KMS-11 (cell line): Measurements from ENCODE around the gene IGSF11.
A peak's percentile ranks its signal among the peaks of the same experiment; 100 is the strongest.

Experiments
- H2AFZ ChIP-seq: fragments of 200-600 bp; sonication (generic); 2 replicates; pipeline ENCODE4 v1.6.1; 2016; ENCODE audit warnings: antibody characterized with exemption, mixed run types, low read depth
- H3K27ac ChIP-seq: fragments of 200-600 bp; sonication (generic); 2 replicates; pipeline ENCODE4 v1.6.1; 2016; ENCODE audit warnings: mild to moderate bottlenecking, mixed run types
- H3K27me3 ChIP-seq: fragments of 200-600 bp; sonication (generic); 2 replicates; pipeline ENCODE4 v1.6.1; 2017; ENCODE audit warnings: mild to moderate bottlenecking, low read depth, mixed run types, moderate library complexity; ENCODE audit not compliant: insufficient read depth
- H3K36me3 ChIP-seq: fragments of 200-600 bp; sonication (generic); 2 replicates; pipeline ENCODE4 v1.6.1; 2017; ENCODE audit warnings: mild to moderate bottlenecking, mixed run types; ENCODE audit not compliant: insufficient read depth
- H3K4me1 ChIP-seq: fragments of 200-600 bp; sonication (generic); 2 replicates; pipeline ENCODE4 v1.6.1; 2016; ENCODE audit warnings: mild to moderate bottlenecking, low read depth, mixed run types; ENCODE audit not compliant: poor library complexity, severe bottlenecking
- H3K4me2 ChIP-seq: fragments of 200-600 bp; sonication (generic); 2 replicates; pipeline ENCODE4 v1.7.0; 2016; ENCODE audit warnings: mild to moderate bottlenecking, mixed run types
- H3K4me3 ChIP-seq: fragments of 200-600 bp; sonication (generic); IDR thresholded peaks from 2 replicates; pipeline ENCODE4 v1.6.1; 2017; ENCODE audit warnings: low read depth, low read length, mixed read lengths; ENCODE audit not compliant: insufficient read depth
- H3K79me2 ChIP-seq: fragments of 200-600 bp; sonication (generic); 2 replicates; pipeline ENCODE4 v1.6.1; 2016; ENCODE audit warnings: low read depth, mixed run types; ENCODE audit not compliant: insufficient read depth
- H3K9ac ChIP-seq: fragments of 200-600 bp; sonication (generic); 2 replicates; pipeline ENCODE4 v1.6.1; 2016; ENCODE audit warnings: mild to moderate bottlenecking, mixed run types
- H4K20me1 ChIP-seq: fragments of 200-600 bp; sonication (generic); 2 replicates; pipeline ENCODE4 v1.6.1; 2016; ENCODE audit warnings: mild to moderate bottlenecking, mixed run types; ENCODE audit not compliant: insufficient read depth
- CTCF ChIP-seq: fragments of 200-600 bp; sonication (generic); conservative IDR thresholded peaks from 2 replicates; pipeline ENCODE4 v1.6.1; 2017; ENCODE audit warnings: low read depth, mild to moderate bottlenecking, antibody characterized with exemption, low read length, moderate library complexity, mixed read lengths

Gene IGSF11

GRCh38 chr3:119042162-119042561 lies 7.5 kb upstream of the IGSF11 start:
- Histone ChIP-seq H4K20me1 (no peaks in the 10 kb centered on the region), H3K79me2 (no peaks in the 10 kb centered on the region), H3K9ac (no peak overlapping the region), H3K27me3 (no peaks in the 10 kb centered on the region), H3K27ac (no peak overlapping the region), H3K4me1 (no peaks in the 10 kb centered on the region), H3K4me2 (no peak overlapping the region), H3K4me3 (no peak overlapping the region), H2AFZ (no peak overlapping the region), H3K36me3 (no peaks in the 10 kb centered on the region)
- no peak for TF ChIP-seq CTCF

GRCh38 chr3:119035014-119035346 lies 334 bp upstream of the IGSF11 start:
- TF ChIP-seq CTCF, result 0 out of 2 replicates have a peak, but pooled peaks have one; percentile 7
- H3K27me3 ChIP-seq, result peaks cover 4% of the 10 kb centered on the region; the same call in 1 of the 2 replicates
- peak overlapping the region; percentile 90 for H2AFZ ChIP-seq
- peak overlapping the region; percentile 81 for H3K4me3 ChIP-seq
- no peaks in the 10 kb centered on the region for H4K20me1 ChIP-seq
- H3K9ac ChIP-seq, result no peak overlapping the region
- H3K4me2 ChIP-seq, result peak overlapping the region; percentile 91
- H3K27ac ChIP-seq, result no peak overlapping the region
- no peaks in the 10 kb centered on the region for H3K79me2 ChIP-seq
- no peaks in the 10 kb centered on the region for H3K36me3 ChIP-seq
- H3K4me1 ChIP-seq, result peaks cover 15% of the 10 kb centered on the region

DNA sequence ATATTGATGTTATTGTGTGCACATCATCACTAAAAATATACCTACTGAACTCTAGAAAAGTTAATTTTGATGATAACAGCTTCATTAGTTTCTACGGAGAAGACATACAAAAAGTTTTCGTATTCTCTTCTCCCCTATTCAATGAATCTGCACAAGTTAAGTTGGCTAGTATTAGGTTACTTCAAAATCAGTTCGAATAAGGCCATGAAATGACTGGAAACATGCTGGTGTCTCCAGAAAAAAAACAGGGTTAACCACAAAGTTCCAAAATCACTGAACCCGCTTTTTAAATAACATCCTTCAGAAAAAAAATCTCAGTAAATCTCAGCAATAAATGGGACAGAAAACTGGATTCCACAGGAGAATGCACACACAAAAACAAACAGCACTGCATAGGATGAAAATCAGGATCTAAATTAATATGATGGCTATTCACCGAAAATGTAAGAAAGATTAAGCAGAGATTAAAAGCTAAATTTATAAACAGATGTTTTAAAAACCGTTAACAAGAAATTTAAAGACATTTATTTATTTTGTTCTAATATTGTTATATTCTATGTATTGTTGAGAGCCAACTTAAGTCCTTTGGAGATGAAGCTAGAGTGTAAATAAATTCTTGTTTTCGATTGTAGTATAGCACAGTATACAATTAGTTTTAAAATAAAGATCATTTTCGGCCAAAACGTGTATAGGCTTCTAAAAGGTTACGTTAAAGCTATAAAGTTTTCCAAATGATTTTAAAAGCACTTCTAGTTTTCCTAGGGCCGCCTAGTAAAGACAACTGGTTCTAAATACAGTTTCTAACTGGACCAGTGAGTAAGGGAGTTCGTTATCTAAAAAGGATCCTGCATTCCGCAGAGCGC lies 1.0 kb downstream of the IGSF11 start:
- Histone ChIP-seq H4K20me1 (no peaks in the 10 kb centered on the region), H3K4me1 (peaks cover 15% of the 10 kb centered on the region), H3K79me2 (no peaks in the 10 kb centered on the region), H2AFZ (peak overlapping the region; percentile 90), H3K27ac (no peak overlapping the region), H3K4me2 (peak overlapping the region; percentile 91), H3K4me3 (no peak overlapping the region), H3K9ac (peak overlapping the region; percentile 13; the same call in 1 of the 2 replicates), H3K27me3 (peaks cover 4% of the 10 kb centered on the region; the same call in 1 of the 2 replicates), H3K36me3 (no peaks in the 10 kb centered on the region)
- no peak for TF ChIP-seq CTCF

DNA sequence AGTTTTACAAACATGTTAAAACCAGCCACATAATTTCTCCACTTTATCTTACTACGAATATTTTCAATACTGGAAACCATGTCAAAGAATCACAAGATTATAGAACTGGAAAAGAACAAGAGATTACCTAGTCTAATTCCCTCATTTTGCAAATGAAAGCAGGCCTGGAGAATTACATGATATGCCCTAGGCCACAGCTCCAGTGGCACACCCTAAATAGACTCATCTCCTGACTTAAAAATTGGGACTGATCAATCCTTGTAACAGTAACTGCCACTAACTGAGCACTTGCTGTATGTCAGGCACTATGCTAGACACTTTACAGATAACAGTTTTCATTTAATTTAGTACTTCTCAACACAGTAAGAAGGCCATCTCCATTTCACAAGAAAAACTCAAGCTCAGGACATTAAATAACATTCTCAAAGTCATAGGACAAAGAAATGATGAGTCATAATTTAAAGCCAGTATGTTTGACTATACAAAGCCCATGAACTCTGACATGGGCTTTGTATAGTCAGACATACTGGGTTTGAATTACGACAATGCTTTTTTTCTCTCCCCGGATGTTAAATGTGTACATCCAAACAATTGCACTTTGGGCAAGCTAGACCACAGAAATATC lies 9.4 kb downstream of the IGSF11 start:
- Histone ChIP-seq H3K4me3 (no peak overlapping the region), H3K27me3 (no peaks in the 10 kb centered on the region), H3K36me3 (no peaks in the 10 kb centered on the region), H3K4me1 (no peaks in the 10 kb centered on the region), H4K20me1 (no peaks in the 10 kb centered on the region), H3K4me2 (no peak overlapping the region), H3K9ac (no peak overlapping the region), H2AFZ (no peak overlapping the region), H3K27ac (no peak overlapping the region), H3K79me2 (no peaks in the 10 kb centered on the region)
- TF ChIP-seq CTCF, result no peak
